Peyer's patch (tissue), 4 donors: ENCODE measurements around the gene IKZF4. TPM values are rescaled to one million over a fixed set of nuclear protein-coding genes. Genes with fewer than 3 reads are reported as not detected.
"Not testable (repeated sequence)": the region's sequence is repeated elsewhere in the genome, so short reads cannot be mapped to it uniquely, and the experiment has no call there.

Experiments used
- DNase-seq, 3 donors: peaks; one replicate each; pipeline ENCODE4 v3.0.0-alpha.2; 2017 to 2019
- H3K27ac ChIP-seq, 4 donors: fragments of 200-600 bp; sonication (generic); one replicate each; pipeline ENCODE4 v1.5.1; 2016 to 2019
- H3K27me3 ChIP-seq, 2 donors: fragments of 200-600 bp; sonication (generic); one replicate each; pipeline ENCODE4 v1.5.1; 2019
- H3K36me3 ChIP-seq, 3 donors: fragments of 200-600 bp; sonication (generic); one replicate each; pipeline ENCODE4 v1.5.1; 2016 to 2019
- H3K4me1 ChIP-seq, 4 donors: fragments of 200-600 bp; sonication (generic); one replicate each; pipeline ENCODE4 v1.5.1; 2016 to 2019
- H3K4me3 ChIP-seq, 4 donors: fragments of 200-600 bp; sonication (generic); 1 replicate in 3 of 4; 2 replicates in 1 of 4; pipeline ENCODE4 v1.5.1; 2016 to 2019; ENCODE audit warnings: mild to moderate bottlenecking in 1 of 4
- H3K9me3 ChIP-seq, 4 donors: fragments of 200-600 bp; sonication (generic); one replicate each; pipeline ENCODE4 v1.5.1; 2016 to 2019; ENCODE audit warnings: mild to moderate bottlenecking in 1 of 4
- CTCF ChIP-seq, 6 experiments: fragments of 450-650 bp in 4 of 6; fragments of 200-600 bp in 2 of 6; sonication (generic) in 1 of 6; IDR thresholded peaks; one replicate each; pipeline ENCODE4 v1.5.1; 2017 to 2019; ENCODE audit warnings: antibody characterized with exemption in 6 of 6, mild to moderate bottlenecking in 3 of 6, moderate library complexity in 1 of 6
- POLR2A ChIP-seq, 2 donors: fragments of 450-650 bp; IDR thresholded peaks; one replicate each; pipeline ENCODE4 v1.5.1; 2017; ENCODE audit warnings: antibody characterized with exemption in 2 of 2, mild to moderate bottlenecking in 2 of 2, moderate library complexity in 2 of 2
- total RNA-seq, 4 donors: library from RNA; depleted of rRNA; stranded (reverse); fragments of >200 nt; gene quantifications; one replicate each; pipeline ENCODE4 v1.1.0, GENCODE V29; 2016

IKZF4 gene
- total RNA-seq, 4 donors from 2014 or later: 2.8 to 7.4 (median 3.6) TPM

GRCh38 chr12:56038022-56038655 lies 17.3 kb downstream of the IKZF4 start:
- Histone ChIP-seq H3K4me1 (peaks cover 0 to 11% (median 2%) of the 10 kb centered on the region in 4 donors), H3K36me3 (peaks cover 0 to 21% (median 0%) of the 10 kb centered on the region in 3 donors)

GRCh38 chr12:56040151-56040550 lies 19.3 kb downstream of the IKZF4 start:
- peaks cover 0 to 19% (median 2%) of the 10 kb centered on the region in 4 donors for H3K4me1 ChIP-seq
- H3K27me3 ChIP-seq: no peaks in the 10 kb centered on the region
- TF ChIP-seq POLR2A (IDR thresholded peaks at IDR 0.05) (no peak), CTCF (IDR thresholded peaks at IDR 0.05) (no peak)
- H3K36me3 ChIP-seq: peaks cover 0 to 24% (median 0%) of the 10 kb centered on the region in 3 donors
- no peak for DNase-seq
- no peaks in the 10 kb centered on the region for H3K9me3 ChIP-seq
- no peak overlapping the region for H3K4me3 ChIP-seq
- H3K27ac ChIP-seq: no peak overlapping the region

More at GRCh38 chr12:56038022-56038655, 17.3 kb downstream of the IKZF4 start:
- no peak for DNase-seq
- no peak for TF ChIP-seq CTCF (IDR thresholded peaks at IDR 0.05)
- no peak for TF ChIP-seq POLR2A (IDR thresholded peaks at IDR 0.05)
- Histone ChIP-seq H3K9me3 (no peaks in the 10 kb centered on the region), H3K4me3 (no peak overlapping the region), H3K27me3 (no peaks in the 10 kb centered on the region), H3K27ac (no peak overlapping the region)

GRCh38 chr12:56040963-56041551 lies 20.2 kb downstream of the IKZF4 start:
- peaks cover 0 to 19% (median 2%) of the 10 kb centered on the region in 4 donors for H3K4me1 ChIP-seq
- no peaks in the 10 kb centered on the region for H3K27me3 ChIP-seq
- no peaks in the 10 kb centered on the region for H3K9me3 ChIP-seq
- peak overlapping the region; percentile 60 to 88 (median 72) for H3K4me3 ChIP-seq
- peak overlapping the region; percentile 88 to 91 (median 89) for H3K27ac ChIP-seq
- TF ChIP-seq POLR2A (IDR thresholded peaks at IDR 0.05) (no peak), CTCF (IDR thresholded peaks at IDR 0.05) (peak in 1 of 6 experiments; percentile 26)
- peaks cover 0 to 30% (median 0%) of the 10 kb centered on the region in 3 donors for H3K36me3 ChIP-seq
- DNase-seq: peak in 1 of 3 donors; percentile 50

- Histone ChIP-seq H3K27me3 (no peaks in the 10 kb centered on the region), H3K4me3 (peak within 1 kb of the TSS; percentile 60 to 88 (median 72)), H3K9me3 (no peaks in the 10 kb centered on the region), H3K4me1 (peaks cover 0 to 19% (median 2%) of the 10 kb centered on the region in 4 donors), H3K27ac (peak within 1 kb of the TSS; percentile 88 to 91 (median 89)), H3K36me3 (peaks cover 0 to 30% (median 0%) of the 10 kb centered on the region in 3 donors)
- DNase-seq: peak; percentile 93 to 97 (median 94)
- TF ChIP-seq CTCF (IDR thresholded peaks at IDR 0.05) (peak in 5 of 6 experiments; percentile 34 to 52 (median 43)), POLR2A (IDR thresholded peaks at IDR 0.05) (peak; percentile 89 to 95)
Observed at GRCh38 chr12:56041552-56042429, 20.9 kb downstream of the IKZF4 start, which contains the start of gene RPS26. Gene RPS26, plus strand, starts transcription at chr12:56041918. Its CDS starts 249 bp downstream, at chr12:56042167.

- peak overlapping the region; percentile 88 to 91 (median 89) for H3K27ac ChIP-seq
- not testable (repeated sequence) for DNase-seq, H3K9me3 ChIP-seq
Observed at GRCh38 chr12:56042430-56042813, 21.6 kb downstream of the IKZF4 start.

More at GRCh38 chr12:56042430-56042813, 21.6 kb downstream of the IKZF4 start:
- Histone ChIP-seq H3K36me3 (peaks cover 0 to 30% (median 0%) of the 10 kb centered on the region in 3 donors), H3K4me3 (peak overlapping the region; percentile 60 to 88 (median 72)), H3K4me1 (peaks cover 0 to 19% (median 2%) of the 10 kb centered on the region in 4 donors)
- not testable (repeated sequence) for H3K27me3 ChIP-seq
